Measurements from ENCODE around the gene CCT8. TPM values are rescaled to one million over a fixed set of nuclear protein-coding genes. Genes with fewer than 3 reads are reported as not detected.

The CCT8 gene
- total and polyA plus RNA-seq, 9 of the 15 experiments (the other 6 are each of a cell fraction or from before 2014, with no cell fraction given) = 451 to 1,153 (median 677) TPM

- TF ChIP-seq ZBTB2 (IDR thresholded peaks at IDR 0.05) (peak; percentile 94), HDAC6 (IDR thresholded peaks at IDR 0.05; ENCODE audit: low read depth, low read length) (no peak), SETDB1 (IDR thresholded peaks at IDR 0.05; ENCODE audit: low read length) (peak; percentile 98), KLF13 (tag; IDR thresholded peaks at IDR 0.05; ENCODE audit: borderline replicate concordance, low read depth) (no peak), LARP7 (IDR thresholded peaks at IDR 0.05) (no peak), USF2 (CRISPR knock-in tag; IDR thresholded peaks at IDR 0.05) (no peak), CHD2 (IDR thresholded peaks at IDR 0.05; ENCODE audit: low read depth, low read length) (peak; percentile 100), CBX3 (IDR thresholded peaks at IDR 0.05; ENCODE audit: borderline replicate concordance in 1 of 2, low read length in 2 of 2) (peak in 1 of 2 experiments; percentile 73; a peak in 1 of 3 replicates), MEF2D (tag; conservative IDR thresholded peaks at IDR 0.05; ENCODE audit: low read depth) (no peak), E2F5 (CRISPR knock-in tag; IDR thresholded peaks at IDR 0.05) (0 out of 2 replicates have a peak, but pooled peaks have one; percentile 35), EWSR1 (IDR thresholded peaks at IDR 0.05; ENCODE audit: borderline replicate concordance, low read depth, partially characterized antibody) (no peak), U2AF1 (optimal IDR thresholded peaks at IDR 0.05; ENCODE audit: low read depth, low read length) (no peak), NEUROD1 (IDR thresholded peaks at IDR 0.05; ENCODE audit: borderline replicate concordance, low read depth, low read length, partially characterized antibody) (peak; percentile 92), RFX5 (IDR thresholded peaks at IDR 0.05; ENCODE audit: low read depth, low read length) (0 out of 2 replicates have a peak, but pooled peaks have one; percentile 33), ZNF79 (CRISPR knock-in tag; IDR thresholded peaks at IDR 0.05; ENCODE audit: low read depth) (no peak), THRAP3 (IDR thresholded peaks at IDR 0.05; ENCODE audit: borderline replicate concordance) (no peak), ARID3B (CRISPR knock-in tag; IDR thresholded peaks at IDR 0.05; ENCODE audit: borderline replicate concordance) (no peak), ZKSCAN3 (CRISPR knock-in tag; IDR thresholded peaks at IDR 0.05) (no peak), ZNF124 (CRISPR knock-in tag; IDR thresholded peaks at IDR 0.05) (no peak), ZNF695 (CRISPR knock-in tag; IDR thresholded peaks at IDR 0.05) (no peak), ZNF41 (CRISPR knock-in tag; conservative IDR thresholded peaks at IDR 0.05) (no peak), CTBP1 (IDR thresholded peaks at IDR 0.05; ENCODE audit: borderline replicate concordance) (peak; percentile 72), CHD1 (IDR thresholded peaks at IDR 0.05; ENCODE audit: low read length) (peak; percentile 91), ZNF311 (CRISPR knock-in tag; IDR thresholded peaks at IDR 0.05) (no peak), ZNF589 (CRISPR knock-in tag; IDR thresholded peaks at IDR 0.05; ENCODE audit: low read depth) (0 out of 2 replicates have a peak, but pooled peaks have one; percentile 7)
Observed at GRCh38 chr21:29073222-29074006, at the start of gene CCT8 (continued).

Data from K562 (cell line).